ENCODE results near the gene MAPK13.

Gene MAPK13

GRCh38 chr6:36149476-36149875 is 19.2 kb downstream of the MAPK13 start:
- Histone ChIP-seq H3K4me3 (ENCODE audit: low read depth, low read length) (no peak overlapping the region), H3K36me3 (ENCODE audit: control insufficient read depth in 2 of 2, insufficient read depth in 1 of 2, low read length in 2 of 2) (no peaks in the 10 kb centered on the region), H3K27ac (ENCODE audit: extremely low read depth, low read depth, low read length) (no peak overlapping the region), H3K9me3 (ENCODE audit: control insufficient read depth, insufficient read depth, low read depth, low read length) (no peaks in the 10 kb centered on the region), H3K4me1 (ENCODE audit: control insufficient read depth, insufficient read depth, low read length) (no peaks in the 10 kb centered on the region)
- ChIA-PET POLR2A (no interaction called here), CTCF (interaction anchor here (0.6 kb wide), 1 partner anchor 95 kb away, joined by 3 read pairs; no protein-coding TSS in a partner anchor)
- TF ChIP-seq ZNF701 (tag by site-specific recombination; IDR thresholded peaks at IDR 0.05) (no peak), FEZF1 (tag by site-specific recombination; IDR thresholded peaks at IDR 0.05) (no peak), ZNF10 (tag by site-specific recombination; IDR thresholded peaks at IDR 0.05) (0 out of 2 replicates have a peak, but pooled peaks have one; percentile 19), GLI4 (tag by site-specific recombination; IDR thresholded peaks at IDR 0.05) (no peak)

GRCh38 chr6:36150283-36150682 is 20.0 kb downstream of the MAPK13 start:
- CTCF ChIA-PET, result interaction anchor here (0.6 to 0.9 kb wide), 2 partner anchors 152 to 370 kb away, joined by 3 read pairs; no protein-coding TSS in a partner anchor
- TF ChIP-seq ZSCAN30 (tag by site-specific recombination; IDR thresholded peaks at IDR 0.05), result no peak
- TF ChIP-seq, protein P1, sequence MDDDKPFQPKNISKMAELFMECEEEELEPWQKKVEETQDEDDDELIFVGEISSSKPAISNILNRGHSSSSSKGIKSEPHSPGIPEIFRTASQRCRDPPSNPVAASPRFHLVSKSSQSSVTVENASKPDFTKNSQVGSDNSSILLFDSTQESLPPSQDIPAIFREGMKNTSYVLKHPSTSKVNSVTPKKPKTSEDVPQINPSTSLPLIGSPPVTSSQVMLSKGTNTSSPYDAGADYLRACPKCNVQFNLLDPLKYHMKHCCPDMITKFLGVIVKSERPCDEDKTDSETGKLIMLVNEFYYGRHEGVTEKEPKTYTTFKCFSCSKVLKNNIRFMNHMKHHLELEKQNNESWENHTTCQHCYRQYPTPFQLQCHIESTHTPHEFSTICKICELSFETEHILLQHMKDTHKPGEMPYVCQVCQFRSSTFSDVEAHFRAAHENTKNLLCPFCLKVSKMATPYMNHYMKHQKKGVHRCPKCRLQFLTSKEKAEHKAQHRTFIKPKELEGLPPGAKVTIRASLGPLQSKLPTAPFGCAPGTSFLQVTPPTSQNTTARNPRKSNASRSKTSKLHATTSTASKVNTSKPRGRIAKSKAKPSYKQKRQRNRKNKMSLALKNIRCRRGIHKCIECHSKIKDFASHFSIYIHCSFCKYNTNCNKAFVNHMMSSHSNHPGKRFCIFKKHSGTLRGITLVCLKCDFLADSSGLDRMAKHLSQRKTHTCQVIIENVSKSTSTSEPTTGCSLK (tag by site-specific recombination; IDR thresholded peaks at IDR 0.05), result no peak
- TF ChIP-seq ZNF426 (tag by site-specific recombination; IDR thresholded peaks at IDR 0.05), result no peak
- no peak for TF ChIP-seq ZNF571 (tag by site-specific recombination; IDR thresholded peaks at IDR 0.05)
- no peak for TF ChIP-seq ZNF239 (tag by site-specific recombination; IDR thresholded peaks at IDR 0.05)
- TF ChIP-seq SCRT1 (tag by site-specific recombination; IDR thresholded peaks at IDR 0.05; ENCODE audit: borderline replicate concordance), result no peak
- Histone ChIP-seq H3K4me3 (ENCODE audit: low read depth, low read length) (no peak overlapping the region), H3K4me1 (ENCODE audit: control insufficient read depth, insufficient read depth, low read length) (no peaks in the 10 kb centered on the region), H3K36me3 (ENCODE audit: control insufficient read depth in 2 of 2, insufficient read depth in 1 of 2, low read length in 2 of 2) (no peaks in the 10 kb centered on the region), H3K27ac (ENCODE audit: extremely low read depth, low read depth, low read length) (no peak overlapping the region), H3K9me3 (ENCODE audit: control insufficient read depth, insufficient read depth, low read depth, low read length) (no peaks in the 10 kb centered on the region)
- POLR2A ChIA-PET, result no interaction called here

GRCh38 chr6:36154286-36154685 is 24.0 kb downstream of the MAPK13 start:
- Histone ChIP-seq H3K9me3 (ENCODE audit: control insufficient read depth, insufficient read depth, low read depth, low read length) (no peaks in the 10 kb centered on the region), H3K36me3 (ENCODE audit: control insufficient read depth in 2 of 2, insufficient read depth in 1 of 2, low read length in 2 of 2) (no peaks in the 10 kb centered on the region), H3K4me1 (ENCODE audit: control insufficient read depth, insufficient read depth, low read length) (no peaks in the 10 kb centered on the region), H3K27ac (ENCODE audit: extremely low read depth, low read depth, low read length) (no peak overlapping the region), H3K4me3 (ENCODE audit: low read depth, low read length) (no peak overlapping the region)
- POLR2A ChIA-PET, result no interaction called here
- CTCF ChIA-PET, result no interaction called here
- TF ChIP-seq, protein P2, sequence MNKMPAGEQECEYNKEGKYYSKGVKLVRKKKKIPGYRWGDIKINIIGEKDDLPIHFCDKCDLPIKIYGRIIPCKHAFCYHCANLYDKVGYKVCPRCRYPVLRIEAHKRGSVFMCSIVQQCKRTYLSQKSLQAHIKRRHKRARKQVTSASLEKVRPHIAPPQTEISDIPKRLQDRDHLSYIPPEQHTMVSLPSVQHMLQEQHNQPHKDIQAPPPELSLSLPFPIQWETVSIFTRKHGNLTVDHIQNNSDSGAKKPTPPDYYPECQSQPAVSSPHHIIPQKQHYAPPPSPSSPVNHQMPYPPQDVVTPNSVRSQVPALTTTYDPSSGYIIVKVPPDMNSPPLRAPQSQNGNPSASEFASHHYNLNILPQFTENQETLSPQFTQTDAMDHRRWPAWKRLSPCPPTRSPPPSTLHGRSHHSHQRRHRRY (tag by site-specific recombination; IDR thresholded peaks at IDR 0.05), result no peak
- no peak for TF ChIP-seq ZNF155 (tag by site-specific recombination; IDR thresholded peaks at IDR 0.05)
- TF ChIP-seq ZNF670 (tag by site-specific recombination; IDR thresholded peaks at IDR 0.05; ENCODE audit: low read depth), result no peak
- TF ChIP-seq ZNF350 (tag by site-specific recombination; IDR thresholded peaks at IDR 0.05), result no peak
- TF ChIP-seq ZNF221 (tag by site-specific recombination; IDR thresholded peaks at IDR 0.05; ENCODE audit: borderline replicate concordance), result no peak
- no peak for TF ChIP-seq ZNF292 (tag by site-specific recombination; IDR thresholded peaks at IDR 0.05; ENCODE audit: borderline replicate concordance, low read depth)
- TF ChIP-seq, protein P3, sequence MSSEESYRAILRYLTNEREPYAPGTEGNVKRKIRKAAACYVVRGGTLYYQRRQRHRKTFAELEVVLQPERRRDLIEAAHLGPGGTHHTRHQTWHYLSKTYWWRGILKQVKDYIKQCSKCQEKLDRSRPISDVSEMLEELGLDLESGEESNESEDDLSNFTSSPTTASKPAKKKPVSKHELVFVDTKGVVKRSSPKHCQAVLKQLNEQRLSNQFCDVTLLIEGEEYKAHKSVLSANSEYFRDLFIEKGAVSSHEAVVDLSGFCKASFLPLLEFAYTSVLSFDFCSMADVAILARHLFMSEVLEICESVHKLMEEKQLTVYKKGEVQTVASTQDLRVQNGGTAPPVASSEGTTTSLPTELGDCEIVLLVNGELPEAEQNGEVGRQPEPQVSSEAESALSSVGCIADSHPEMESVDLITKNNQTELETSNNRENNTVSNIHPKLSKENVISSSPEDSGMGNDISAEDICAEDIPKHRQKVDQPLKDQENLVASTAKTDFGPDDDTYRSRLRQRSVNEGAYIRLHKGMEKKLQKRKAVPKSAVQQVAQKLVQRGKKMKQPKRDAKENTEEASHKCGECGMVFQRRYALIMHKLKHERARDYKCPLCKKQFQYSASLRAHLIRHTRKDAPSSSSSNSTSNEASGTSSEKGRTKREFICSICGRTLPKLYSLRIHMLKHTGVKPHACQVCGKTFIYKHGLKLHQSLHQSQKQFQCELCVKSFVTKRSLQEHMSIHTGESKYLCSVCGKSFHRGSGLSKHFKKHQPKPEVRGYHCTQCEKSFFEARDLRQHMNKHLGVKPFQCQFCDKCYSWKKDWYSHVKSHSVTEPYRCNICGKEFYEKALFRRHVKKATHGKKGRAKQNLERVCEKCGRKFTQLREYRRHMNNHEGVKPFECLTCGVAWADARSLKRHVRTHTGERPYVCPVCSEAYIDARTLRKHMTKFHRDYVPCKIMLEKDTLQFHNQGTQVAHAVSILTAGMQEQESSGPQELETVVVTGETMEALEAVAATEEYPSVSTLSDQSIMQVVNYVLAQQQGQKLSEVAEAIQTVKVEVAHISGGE (tag by site-specific recombination; conservative IDR thresholded peaks at IDR 0.05; ENCODE audit: low read depth), result no peak
- no peak for TF ChIP-seq ZNF202 (tag by site-specific recombination; IDR thresholded peaks at IDR 0.05; ENCODE audit: borderline replicate concordance)
- no peak for TF ChIP-seq FEZF1 (tag by site-specific recombination; IDR thresholded peaks at IDR 0.05)
- TF ChIP-seq KLF1 (tag by site-specific recombination; IDR thresholded peaks at IDR 0.05), result no peak
- no peak for TF ChIP-seq ZNF19 (tag by site-specific recombination; IDR thresholded peaks at IDR 0.05; ENCODE audit: low read depth)
- TF ChIP-seq ZSCAN16 (tag by site-specific recombination; IDR thresholded peaks at IDR 0.05), result no peak
- no peak for TF ChIP-seq PATZ1 (tag by site-specific recombination; IDR thresholded peaks at IDR 0.05)
- TF ChIP-seq ZNF768 (tag by site-specific recombination; IDR thresholded peaks at IDR 0.05), result no peak
- no peak for TF ChIP-seq ZNF248 (tag by site-specific recombination; IDR thresholded peaks at IDR 0.05)
- no peak for TF ChIP-seq SP3 (tag by site-specific recombination; IDR thresholded peaks at IDR 0.05)

Data from HEK293 (cell line).